Ectodermal cell (in vitro differentiated cells): ENCODE results near the gene OTUB2.
A peak's percentile ranks its signal among the peaks of the same experiment; 100 is the strongest.

ENCODE experiments used
- H3K27ac ChIP-seq: 2 replicates; pipeline ENCODE4 v1.7.0; 2013; ENCODE audit warnings: mild to moderate bottlenecking, low read depth, low read length; ENCODE audit not compliant: insufficient read depth, poor library complexity, severe bottlenecking
- H3K27me3 ChIP-seq: 2 replicates; pipeline ENCODE4 v1.7.0; 2013; ENCODE audit warnings: mild to moderate bottlenecking, low read length; ENCODE audit not compliant: insufficient read depth, control insufficient read depth, poor library complexity, severe bottlenecking
- H3K36me3 ChIP-seq: one replicate; pipeline ENCODE4 v1.7.0; 2013; ENCODE audit warnings: low read length; ENCODE audit not compliant: control insufficient read depth, insufficient read depth
- H3K4me1 ChIP-seq: one replicate; pipeline ENCODE4 v1.7.0; 2013; ENCODE audit warnings: low read length; ENCODE audit not compliant: control insufficient read depth, insufficient read depth
- H3K4me3 ChIP-seq: 2 replicates; pipeline ENCODE4 v1.7.0; 2013; ENCODE audit warnings: low read depth, low read length, control low read depth; ENCODE audit not compliant: insufficient read depth
- H3K9me3 ChIP-seq: 2 replicates; pipeline ENCODE4 v1.7.0; 2013; ENCODE audit warnings: mild to moderate bottlenecking, low read length, moderate library complexity; ENCODE audit not compliant: control insufficient read depth
- WGBS, 2 experiments: methylation state at CpG; one replicate each; pipeline ENCODE4 v1.1.7; 2013; ENCODE audit warnings: missing lambda C conversion rate in 2 of 2; 5-methylcytosine and 5-hydroxymethylcytosine counted together

Gene OTUB2

DNA sequence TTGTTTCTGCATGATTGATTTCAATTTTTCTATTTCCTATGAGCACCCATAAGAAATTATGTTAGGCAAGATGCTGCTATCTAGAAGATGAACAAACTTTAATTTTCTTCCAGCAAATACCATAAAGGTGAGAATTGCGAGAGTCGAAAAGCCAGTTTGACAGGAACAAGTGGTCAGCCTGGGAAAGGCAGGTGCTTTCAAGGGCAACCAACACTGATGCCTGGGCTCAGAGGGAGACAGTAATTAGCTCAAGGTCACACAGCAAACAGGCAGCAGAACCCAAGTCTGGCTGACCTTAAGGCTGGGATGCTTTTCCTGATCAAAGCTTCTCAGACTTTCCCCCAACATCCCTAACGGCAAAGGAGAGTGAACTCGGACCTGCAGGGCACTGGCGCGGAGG, 6.8 kb upstream of the OTUB2 start:
- Histone ChIP-seq H3K4me1 (peaks cover 25% of the 10 kb centered on the region), H3K9me3 (no peaks in the 10 kb centered on the region), H3K4me3 (no peak overlapping the region), H3K36me3 (no peaks in the 10 kb centered on the region), H3K27me3 (no peaks in the 10 kb centered on the region), H3K27ac (no peak overlapping the region)
- WGBS, 2 experiments, result 91 to 94% methylated on average over 5 to 6 of the region's 6 CpGs

DNA sequence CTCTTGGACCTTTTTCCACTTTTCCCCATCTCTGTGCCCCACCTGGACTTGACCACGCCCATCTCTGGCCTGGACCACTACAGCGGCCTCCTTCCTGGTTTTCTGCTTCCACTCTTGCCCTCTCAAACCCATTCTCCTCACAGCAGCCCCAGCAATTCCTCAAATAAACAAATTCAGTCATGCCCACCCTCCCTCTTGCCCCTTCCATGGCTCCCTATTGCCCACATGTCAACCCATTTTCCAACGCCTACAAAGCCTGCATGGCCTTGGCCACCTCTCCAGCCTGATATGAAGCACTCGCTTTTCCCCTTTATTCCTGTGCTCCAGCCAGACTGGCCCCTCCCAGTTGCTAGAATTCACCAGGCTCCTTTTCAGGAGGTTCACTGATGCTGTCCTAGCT, 5.9 kb upstream of the OTUB2 start:
- H3K4me1 ChIP-seq, result peaks cover 25% of the 10 kb centered on the region
- 92 to 95% methylated on average over 4 of the region's 4 CpGs for WGBS, 2 experiments
- H3K4me3 ChIP-seq, result no peak overlapping the region
- H3K27ac ChIP-seq, result no peak overlapping the region
- H3K9me3 ChIP-seq, result no peaks in the 10 kb centered on the region
- no peaks in the 10 kb centered on the region for H3K36me3 ChIP-seq
- H3K27me3 ChIP-seq, result no peaks in the 10 kb centered on the region

DNA sequence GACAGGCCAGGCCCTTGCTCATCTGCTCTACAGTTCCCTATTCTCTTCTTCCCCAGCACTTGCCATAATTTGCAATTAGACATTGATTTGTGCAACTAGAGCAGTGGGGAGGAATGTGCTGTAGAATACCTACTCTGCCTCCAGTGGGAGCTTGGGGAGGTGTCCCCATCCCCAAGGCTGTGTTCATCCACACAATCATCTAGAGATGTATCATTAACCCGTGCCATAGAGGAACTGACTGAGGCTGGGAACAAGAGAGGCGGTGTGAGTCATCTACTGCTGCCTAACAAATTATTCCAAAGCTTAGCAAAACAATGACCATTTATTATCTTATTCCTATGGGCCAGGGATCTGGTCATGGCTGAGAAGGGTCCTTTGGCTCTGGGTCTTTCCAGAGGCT, 5.1 kb upstream of the OTUB2 start:
- Histone ChIP-seq H3K9me3 (no peaks in the 10 kb centered on the region), H3K36me3 (no peaks in the 10 kb centered on the region), H3K27ac (no peak overlapping the region), H3K4me3 (no peak overlapping the region), H3K4me1 (peaks cover 25% of the 10 kb centered on the region), H3K27me3 (no peaks in the 10 kb centered on the region)
- WGBS, 2 experiments, result 88 to 91% methylated on average over 2 of the region's 2 CpGs

DNA sequence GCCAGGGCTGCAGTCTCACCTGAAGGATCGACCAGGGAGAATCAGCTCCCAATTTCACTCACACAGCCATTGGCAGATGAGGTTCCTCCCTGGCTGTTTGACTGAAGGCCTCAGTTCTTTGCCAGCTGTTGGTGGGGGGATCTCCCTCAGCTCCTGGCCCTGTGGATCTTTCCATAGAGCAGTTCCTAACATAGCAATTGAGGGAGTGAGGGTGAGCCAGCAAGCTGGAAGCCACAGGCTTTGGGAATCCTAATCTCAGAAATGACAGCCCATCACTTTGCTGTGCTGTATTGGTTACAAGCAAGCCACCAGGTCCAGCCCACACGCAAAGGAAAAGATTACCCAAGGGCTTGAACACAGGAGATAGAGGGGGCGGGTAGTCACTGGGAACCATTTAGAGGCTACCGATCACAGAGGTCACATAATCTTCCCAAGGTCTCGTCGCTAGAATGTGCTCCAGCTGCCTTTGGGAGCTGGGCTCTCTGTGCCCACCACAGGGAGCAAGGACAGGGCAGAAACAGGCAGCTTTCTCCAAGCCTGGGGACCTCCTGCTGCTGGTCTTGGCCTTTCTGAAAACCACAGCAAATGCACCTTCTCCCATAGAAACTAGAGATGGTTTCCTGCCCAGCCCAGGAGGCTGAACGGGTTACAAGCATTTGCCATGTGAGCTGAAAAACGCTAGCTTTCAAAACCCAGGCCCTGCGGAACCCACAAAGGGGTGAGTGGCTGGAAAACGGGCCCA, 4.6 kb upstream of the OTUB2 start:
- H3K36me3 ChIP-seq, result no peaks in the 10 kb centered on the region
- peak overlapping the region; percentile 50 for H3K27ac ChIP-seq
- no peaks in the 10 kb centered on the region for H3K27me3 ChIP-seq
- H3K9me3 ChIP-seq, result no peaks in the 10 kb centered on the region
- 65 to 69% methylated on average over 10 of the region's 10 CpGs for WGBS, 2 experiments
- peaks cover 25% of the 10 kb centered on the region for H3K4me1 ChIP-seq
- H3K4me3 ChIP-seq, result no peak overlapping the region

DNA sequence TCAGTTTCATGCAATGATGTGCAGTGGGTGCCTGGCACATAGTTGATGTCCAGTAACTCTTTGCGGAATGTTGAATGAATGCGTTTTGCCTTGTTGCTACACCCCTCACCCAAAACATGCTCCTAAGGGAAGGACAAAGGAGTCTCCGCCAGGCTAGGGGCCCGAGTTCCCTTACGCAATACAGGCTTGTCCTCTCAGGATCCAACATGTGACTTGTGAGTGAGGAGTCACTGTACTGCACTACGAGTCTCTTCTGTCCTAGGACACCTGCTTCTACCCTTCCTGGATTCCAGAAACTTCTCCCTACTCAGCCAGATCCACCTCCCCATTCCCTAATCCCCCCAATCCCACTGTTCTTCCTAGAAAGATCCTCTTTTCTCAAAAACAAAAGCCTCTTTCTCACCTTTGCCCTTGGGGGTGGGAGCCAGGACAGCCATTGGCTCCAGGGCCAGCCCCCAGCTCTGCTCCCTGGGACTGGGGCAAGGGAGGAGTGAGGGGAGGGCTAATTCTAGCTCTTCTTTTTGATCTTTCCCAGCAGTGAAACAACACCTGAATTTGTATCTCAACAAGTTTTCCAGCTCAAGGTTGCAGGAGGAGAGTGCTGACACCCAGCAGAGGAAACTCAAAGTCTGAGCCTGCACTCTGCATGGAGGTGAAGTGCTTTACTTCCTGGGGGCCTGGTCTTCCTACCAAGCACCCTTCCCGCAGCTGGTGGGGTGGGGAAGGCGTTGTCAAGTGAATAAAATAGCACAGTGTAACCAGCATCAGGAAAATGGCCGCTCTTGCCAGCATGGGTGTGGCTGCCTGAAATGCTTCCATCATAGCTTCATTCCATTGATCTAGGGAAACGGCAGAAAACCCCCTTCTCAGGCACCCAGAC, 3.4 kb upstream of the OTUB2 start:
- Histone ChIP-seq H3K4me1 (peaks cover 35% of the 10 kb centered on the region), H3K4me3 (no peak overlapping the region), H3K36me3 (no peaks in the 10 kb centered on the region), H3K27me3 (no peaks in the 10 kb centered on the region), H3K9me3 (no peaks in the 10 kb centered on the region), H3K27ac (no peak overlapping the region)
- 76 to 77% methylated on average over 10 of the region's 10 CpGs for WGBS, 2 experiments

DNA sequence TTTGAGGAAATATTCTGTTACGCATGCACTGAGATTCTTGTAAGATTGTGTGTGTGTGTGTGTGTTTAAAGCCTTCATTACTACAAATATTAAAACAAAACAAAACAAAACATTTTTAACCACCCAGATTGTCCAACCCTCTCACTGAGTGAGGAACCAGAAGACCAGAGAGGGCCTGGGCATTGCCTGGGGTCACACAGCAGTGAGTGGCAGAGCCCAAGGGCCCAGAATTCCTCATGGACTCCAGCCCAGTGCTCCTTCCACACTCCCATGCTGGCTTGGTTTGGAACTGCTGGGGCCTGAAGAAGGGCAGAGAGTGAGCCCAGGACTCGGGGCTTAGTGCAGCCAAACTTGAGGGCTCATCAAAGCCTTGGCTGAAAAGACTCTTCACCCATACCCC, 1.6 kb upstream of the OTUB2 start:
- Histone ChIP-seq H3K4me1 (peaks cover 43% of the 10 kb centered on the region), H3K27me3 (no peaks in the 10 kb centered on the region), H3K9me3 (no peaks in the 10 kb centered on the region), H3K4me3 (no peak overlapping the region), H3K36me3 (no peaks in the 10 kb centered on the region), H3K27ac (no peak overlapping the region)
- 92 to 98% methylated on average over 1 to 2 of the region's 2 CpGs for WGBS, 2 experiments

DNA sequence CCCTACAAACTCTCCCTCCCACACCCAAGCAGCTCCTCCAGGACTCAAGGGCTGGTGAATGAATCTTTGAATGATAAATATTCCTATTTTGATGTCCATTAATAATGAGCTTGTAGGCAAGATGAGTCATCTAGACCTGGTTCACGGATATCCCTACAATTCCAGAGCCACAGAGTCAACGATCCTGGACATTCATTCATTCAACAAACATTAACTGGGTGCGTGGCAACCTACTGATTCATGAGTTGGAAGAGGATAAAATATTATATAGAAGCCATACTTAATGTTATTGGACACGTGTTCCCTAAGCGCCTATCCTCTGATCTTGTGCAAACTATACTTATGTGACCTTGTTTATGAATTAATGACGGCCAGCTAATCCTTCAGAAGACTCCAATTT, 420 bp upstream of the OTUB2 start:
- Histone ChIP-seq H3K9me3 (no peaks in the 10 kb centered on the region), H3K4me3 (peak overlapping the region; percentile 73), H3K27me3 (no peaks in the 10 kb centered on the region), H3K4me1 (peaks cover 43% of the 10 kb centered on the region), H3K36me3 (no peaks in the 10 kb centered on the region), H3K27ac (no peak overlapping the region)
- WGBS, 2 experiments, result 69 to 78% methylated on average over 4 to 6 of the region's 6 CpGs

DNA sequence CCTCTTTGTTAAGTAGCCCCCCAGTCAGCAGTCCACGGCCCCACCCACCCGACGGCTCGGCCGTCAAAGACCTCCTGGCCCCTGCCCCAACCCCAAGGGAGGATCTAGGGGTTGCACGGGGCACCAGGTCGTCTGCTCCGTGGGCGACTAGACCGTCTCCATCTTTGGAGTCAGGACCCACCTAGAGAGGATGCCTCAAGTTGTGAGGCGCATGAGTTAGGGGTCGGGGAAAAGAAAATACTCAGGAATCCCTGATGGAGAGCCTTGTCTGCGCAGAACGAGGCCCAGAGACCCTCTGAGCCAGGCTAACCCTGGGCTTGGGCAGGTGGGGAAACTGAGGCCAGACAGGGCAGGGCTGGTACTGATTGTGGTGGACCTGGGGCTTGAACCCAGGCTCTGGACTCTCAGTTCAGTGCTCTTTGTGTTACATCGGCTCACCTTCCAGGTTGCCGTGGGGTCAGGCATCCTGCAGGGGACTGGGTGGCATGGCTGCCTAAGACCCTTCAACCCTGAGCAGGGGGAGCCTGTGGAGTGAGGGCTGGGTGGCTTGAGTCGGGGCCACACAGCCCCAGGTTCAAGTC, 839 bp downstream of the OTUB2 start:
- no peaks in the 10 kb centered on the region for H3K36me3 ChIP-seq

DNA sequence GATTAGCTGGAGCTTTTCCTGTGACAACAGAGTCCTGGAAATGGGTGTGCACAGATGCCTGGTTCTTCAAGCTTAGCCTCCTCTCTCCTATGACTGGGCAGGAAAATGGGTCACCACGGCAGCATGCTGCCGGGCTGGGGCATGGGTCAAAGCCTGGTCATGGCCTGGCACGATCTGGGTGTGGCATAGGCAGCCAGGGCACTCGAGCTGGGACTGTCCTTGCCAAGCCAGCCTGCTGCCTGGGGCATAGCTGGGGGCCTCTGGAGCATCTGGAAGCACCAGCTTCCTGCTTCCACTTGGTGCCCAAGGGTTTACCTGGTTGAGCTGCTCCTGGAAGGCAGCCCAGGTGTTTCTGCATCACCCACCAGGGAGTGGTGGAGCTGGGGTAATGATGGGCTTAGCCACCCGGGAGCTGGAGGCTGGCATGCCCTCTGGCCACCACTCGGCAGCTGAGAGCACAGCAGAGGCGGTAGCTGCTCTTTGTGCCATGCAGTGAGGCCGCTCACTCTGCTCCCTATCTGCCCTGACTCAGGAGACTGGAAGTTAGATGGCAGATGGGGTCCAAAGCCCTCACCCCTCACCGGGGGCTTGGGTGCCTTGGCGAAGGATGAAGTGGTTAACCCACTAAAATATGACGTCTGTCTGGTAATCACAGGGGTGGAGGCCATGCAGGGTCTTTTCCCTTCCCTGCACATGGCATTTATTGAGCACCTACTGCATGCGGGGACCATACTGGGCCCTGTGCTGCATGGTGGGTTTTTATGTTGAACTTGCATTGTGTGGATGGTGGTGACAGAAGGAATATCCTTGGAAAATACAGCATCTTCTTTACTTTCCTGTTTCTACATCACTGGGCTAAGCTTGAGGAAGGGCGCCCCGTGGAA, 1.7 kb downstream of the OTUB2 start:
- 93 to 95% methylated on average over 13 to 14 of the region's 14 CpGs for WGBS, 2 experiments
- Histone ChIP-seq H3K4me3 (no peak overlapping the region), H3K4me1 (peaks cover 28% of the 10 kb centered on the region), H3K9me3 (no peaks in the 10 kb centered on the region), H3K27ac (no peak overlapping the region), H3K36me3 (no peaks in the 10 kb centered on the region), H3K27me3 (no peaks in the 10 kb centered on the region)

More for the DNA sequence above, 839 bp downstream of the OTUB2 start:
- H3K4me3 ChIP-seq, result peak overlapping the region; percentile 73
- H3K4me1 ChIP-seq, result peaks cover 35% of the 10 kb centered on the region
- H3K9me3 ChIP-seq, result no peaks in the 10 kb centered on the region
- no peaks in the 10 kb centered on the region for H3K27me3 ChIP-seq
- no peak overlapping the region for H3K27ac ChIP-seq
- 44 to 49% methylated on average over 17 of the region's 17 CpGs for WGBS, 2 experiments
